ENCODE data around the gene CACNB2.
"Not testable (repeated sequence)": the region's sequence is repeated elsewhere in the genome, so short reads cannot be mapped to it uniquely, and the experiment has no call there.

Gene CACNB2

DNA sequence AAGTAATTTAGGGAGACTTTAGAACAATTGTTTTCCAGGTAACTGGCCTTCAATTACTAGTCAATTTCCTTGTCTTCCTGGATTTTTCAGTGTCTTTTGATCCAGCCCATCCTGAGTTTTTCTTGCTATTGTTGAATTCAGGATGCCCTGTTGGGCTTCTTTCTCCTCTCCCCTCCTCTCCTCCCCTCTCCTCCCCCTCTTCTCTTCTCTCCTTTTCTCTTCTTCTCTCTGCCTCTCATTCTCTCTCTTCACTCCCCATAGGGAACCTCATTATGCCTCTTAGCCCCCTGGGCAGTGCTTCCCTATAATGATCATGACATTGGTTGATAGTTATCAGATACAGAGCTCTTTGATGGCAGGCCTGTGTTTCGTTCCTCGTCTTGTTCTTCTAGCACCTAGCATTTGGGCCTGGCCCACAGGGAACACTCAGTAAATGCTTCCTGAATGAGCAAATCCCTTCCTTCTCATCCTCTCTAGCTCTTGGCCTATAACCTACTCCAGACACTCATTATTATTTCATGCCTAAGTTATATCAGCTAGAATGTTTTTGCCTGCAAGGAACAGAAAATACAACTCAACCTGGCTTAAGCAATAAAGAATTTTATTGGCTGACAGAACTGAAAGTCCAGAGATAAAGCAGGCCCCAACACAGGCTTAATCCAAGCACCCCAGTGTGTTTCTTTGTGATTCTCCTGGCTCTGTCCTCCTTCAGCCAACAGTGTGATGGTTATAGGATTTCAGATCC is 56.8 kb downstream of the CACNB2 start:
- no peak for DNase-seq
- no peak for TF ChIP-seq GATA1 (IDR thresholded peaks at IDR 0.05; ENCODE audit: low read depth, low read length)
- TF ChIP-seq POLR2A (IDR thresholded peaks at IDR 0.05; ENCODE audit: low read length), result no peak

- no peak for DNase-seq
- TF ChIP-seq GATA1 (IDR thresholded peaks at IDR 0.05; ENCODE audit: low read depth, low read length) (no peak), POLR2A (IDR thresholded peaks at IDR 0.05; ENCODE audit: low read length) (no peak)
Measured at GRCh38 chr10:18197706-18198105, 57.5 kb downstream of the CACNB2 start.

GRCh38 chr10:18201877-18202276 is 61.7 kb downstream of the CACNB2 start:
- no peak for DNase-seq
- TF ChIP-seq POLR2A (IDR thresholded peaks at IDR 0.05; ENCODE audit: low read length) (no peak), GATA1 (IDR thresholded peaks at IDR 0.05; ENCODE audit: low read depth, low read length) (no peak)

- no peak for TF ChIP-seq POLR2A (IDR thresholded peaks at IDR 0.05; ENCODE audit: low read length)
- no peak for TF ChIP-seq GATA1 (IDR thresholded peaks at IDR 0.05; ENCODE audit: low read depth, low read length)
- DNase-seq, result no peak
Measured at GRCh38 chr10:18202680-18203460, 62.6 kb downstream of the CACNB2 start.

- TF ChIP-seq POLR2A (IDR thresholded peaks at IDR 0.05; ENCODE audit: low read length) (no peak), GATA1 (IDR thresholded peaks at IDR 0.05; ENCODE audit: low read depth, low read length) (no peak)
- no peak for DNase-seq
Measured at GRCh38 chr10:18203471-18203870, 63.2 kb downstream of the CACNB2 start.

DNA sequence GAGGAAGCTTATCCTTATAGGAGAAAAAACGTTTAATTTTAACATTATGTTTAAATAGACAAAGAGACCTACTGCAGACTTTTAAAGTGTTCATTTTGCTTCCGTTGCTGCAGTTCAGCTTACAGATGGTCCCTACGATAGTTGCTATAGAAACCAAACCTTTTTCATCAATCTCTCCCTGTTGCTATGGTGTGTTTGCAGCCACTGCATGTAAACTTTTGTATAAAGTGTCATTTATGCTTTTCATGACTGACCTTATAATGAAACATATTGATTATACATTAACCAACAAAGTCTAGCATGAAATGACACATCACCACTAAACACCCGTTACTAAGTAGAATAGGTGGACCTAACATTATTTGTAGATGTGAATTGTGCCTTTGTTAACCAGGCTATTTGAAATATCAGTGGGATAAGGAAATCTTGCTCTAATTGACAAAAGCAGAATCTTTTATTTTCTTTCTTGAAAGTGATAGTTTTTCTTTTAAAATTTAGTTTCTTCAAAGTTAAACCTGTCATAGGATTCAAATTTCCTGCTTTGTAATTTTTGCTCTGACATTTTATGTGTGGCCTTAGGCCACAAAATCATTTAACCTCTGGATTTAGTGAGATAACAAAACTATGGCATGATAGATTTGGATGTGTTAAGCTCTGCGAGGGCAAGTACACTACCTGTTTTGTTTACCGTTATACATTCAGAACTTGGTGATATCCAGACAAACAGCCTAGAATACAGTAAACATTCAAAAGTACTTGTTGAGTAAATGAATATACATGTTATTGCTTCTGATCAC is 64.0 kb downstream of the CACNB2 start:
- DNase-seq, result peak in 1 of 2 experiments; percentile 1
- TF ChIP-seq POLR2A (IDR thresholded peaks at IDR 0.05; ENCODE audit: low read length) (no peak), GATA1 (IDR thresholded peaks at IDR 0.05; ENCODE audit: low read depth, low read length) (no peak)

- TF ChIP-seq GATA1 (IDR thresholded peaks at IDR 0.05; ENCODE audit: low read depth, low read length), result no peak
- no peak for TF ChIP-seq POLR2A (IDR thresholded peaks at IDR 0.05; ENCODE audit: low read length)
Measured at GRCh38 chr10:18205098-18205834, 65.0 kb downstream of the CACNB2 start.

GRCh38 chr10:18208186-18208585 is 68.0 kb downstream of the CACNB2 start:
- DNase-seq, result not testable (repeated sequence)

More at GRCh38 chr10:18205098-18205834, 65.0 kb downstream of the CACNB2 start:
- no peak for DNase-seq

DNA sequence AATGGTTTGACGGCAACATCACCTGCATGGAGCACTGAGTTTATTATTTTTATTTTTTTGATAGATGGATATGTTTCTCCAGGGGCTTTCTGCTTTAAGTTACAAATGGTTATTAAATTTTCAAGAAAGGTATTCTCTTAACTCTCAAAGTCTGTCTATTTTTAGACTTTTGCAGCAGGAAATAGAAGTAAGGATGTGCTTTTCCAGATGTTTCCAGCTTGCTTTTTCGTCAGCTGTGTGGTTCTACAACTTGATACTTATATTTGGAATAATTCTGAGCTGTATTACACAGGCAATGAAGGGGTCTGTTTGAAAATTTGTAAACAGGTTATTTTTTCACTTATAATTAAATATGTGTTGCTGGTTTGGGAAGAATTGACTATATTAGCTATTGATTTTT is 69.0 kb downstream of the CACNB2 start:
- no peak for DNase-seq
- TF ChIP-seq POLR2A (IDR thresholded peaks at IDR 0.05; ENCODE audit: low read length) (no peak), GATA1 (IDR thresholded peaks at IDR 0.05; ENCODE audit: low read depth, low read length) (no peak)

GRCh38 chr10:18210711-18211110 is 70.5 kb downstream of the CACNB2 start:
- TF ChIP-seq POLR2A (IDR thresholded peaks at IDR 0.05; ENCODE audit: low read length), result no peak
- TF ChIP-seq GATA1 (IDR thresholded peaks at IDR 0.05; ENCODE audit: low read depth, low read length), result no peak

GRCh38 chr10:18211862-18212261 is 71.6 kb downstream of the CACNB2 start:
- no peak for TF ChIP-seq POLR2A (IDR thresholded peaks at IDR 0.05; ENCODE audit: low read length)
- TF ChIP-seq GATA1 (IDR thresholded peaks at IDR 0.05; ENCODE audit: low read depth, low read length), result no peak
- DNase-seq, result no peak

More at GRCh38 chr10:18210711-18211110, 70.5 kb downstream of the CACNB2 start:
- DNase-seq, result no peak

DNA sequence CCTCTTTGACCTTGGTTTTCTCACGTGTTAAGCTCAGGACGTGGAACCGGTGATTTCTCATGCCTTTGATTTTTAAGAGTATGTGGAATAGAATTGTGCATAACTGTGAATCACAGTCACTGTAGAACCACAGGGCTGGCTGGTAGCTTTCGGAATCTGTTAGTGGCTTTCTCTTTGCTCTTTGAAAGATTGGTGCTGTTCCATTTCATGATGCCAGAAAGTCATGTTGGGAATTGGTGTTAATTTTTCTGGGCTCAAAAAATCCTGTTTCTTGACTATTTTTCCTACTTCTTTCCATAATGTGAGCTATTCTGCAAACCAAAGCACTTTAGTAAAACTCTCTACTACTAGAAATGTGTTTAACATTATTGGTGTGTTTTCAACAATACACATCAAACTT is 73.0 kb downstream of the CACNB2 start:
- TF ChIP-seq POLR2A (IDR thresholded peaks at IDR 0.05; ENCODE audit: low read length), result no peak
- TF ChIP-seq GATA1 (IDR thresholded peaks at IDR 0.05; ENCODE audit: low read depth, low read length), result no peak

More for the DNA sequence above, 73.0 kb downstream of the CACNB2 start:
- no peak for DNase-seq
